ENCODE data around the gene MED27. TPM values are rescaled to one million over a fixed set of nuclear protein-coding genes. Genes with fewer than 3 reads are reported as not detected.

Gene MED27
- total RNA-seq, 1 experiment from 2014 or later: 38.9 TPM

GRCh38 chr9:131862261-131862660 is 217.4 kb downstream of the MED27 start:
- DNase-seq: no peak
- Histone ChIP-seq H3K27me3 (no peaks in the 10 kb centered on the region), H3K9me3 (no peaks in the 10 kb centered on the region), H3K4me3 (no peak overlapping the region), H3K36me3 (no peaks in the 10 kb centered on the region)

GRCh38 chr9:131860430-131860829 is 219.2 kb downstream of the MED27 start:
- H3K9me3 ChIP-seq: no peaks in the 10 kb centered on the region
- no peaks in the 10 kb centered on the region for H3K27me3 ChIP-seq
- H3K4me3 ChIP-seq: no peak overlapping the region
- no peak for DNase-seq
- H3K36me3 ChIP-seq: no peaks in the 10 kb centered on the region

GRCh38 chr9:131858147-131858546 is 221.5 kb downstream of the MED27 start:
- Histone ChIP-seq H3K9me3 (no peaks in the 10 kb centered on the region), H3K4me3 (no peak overlapping the region), H3K36me3 (no peaks in the 10 kb centered on the region), H3K27me3 (no peaks in the 10 kb centered on the region)
- no peak for DNase-seq

GRCh38 chr9:131856105-131856504 is 223.6 kb downstream of the MED27 start:
- Histone ChIP-seq H3K27me3 (no peaks in the 10 kb centered on the region), H3K4me3 (no peak overlapping the region), H3K36me3 (no peaks in the 10 kb centered on the region), H3K9me3 (no peaks in the 10 kb centered on the region)
- DNase-seq: no peak

- no peaks in the 10 kb centered on the region for H3K27me3 ChIP-seq
- no peaks in the 10 kb centered on the region for H3K36me3 ChIP-seq
- no peaks in the 10 kb centered on the region for H3K9me3 ChIP-seq
- H3K4me3 ChIP-seq: no peak overlapping the region
- DNase-seq: no peak
Observed at GRCh38 chr9:131854896-131855613, 224.6 kb downstream of the MED27 start.

- no peaks in the 10 kb centered on the region for H3K36me3 ChIP-seq
- H3K4me3 ChIP-seq: no peak overlapping the region
- H3K9me3 ChIP-seq: no peaks in the 10 kb centered on the region
- H3K27me3 ChIP-seq: no peaks in the 10 kb centered on the region
- DNase-seq: no peak
Observed at GRCh38 chr9:131854334-131854733, 225.3 kb downstream of the MED27 start.

DNA sequence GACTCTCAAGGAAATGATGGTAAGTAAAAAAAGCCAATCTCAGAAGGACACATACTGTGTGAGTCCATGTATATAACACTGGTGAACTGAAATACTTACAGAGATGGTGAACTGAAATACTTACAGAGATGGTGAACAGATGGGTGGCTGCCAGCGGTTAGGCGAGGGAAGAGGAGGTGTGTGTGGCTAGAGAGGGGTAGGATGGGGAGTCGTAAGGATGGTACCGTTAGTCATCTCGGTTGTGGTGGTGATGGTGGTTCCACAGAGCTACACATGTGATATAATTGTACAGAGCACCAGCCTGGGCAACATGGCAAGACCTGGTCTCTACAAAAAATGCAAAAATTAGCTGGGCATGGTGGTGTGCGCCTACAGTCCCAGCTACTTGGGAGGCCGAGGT is 226.2 kb downstream of the MED27 start:
- Histone ChIP-seq H3K9me3 (no peaks in the 10 kb centered on the region), H3K4me3 (no peak overlapping the region), H3K36me3 (no peaks in the 10 kb centered on the region), H3K27me3 (no peaks in the 10 kb centered on the region)
- DNase-seq: no peak

GRCh38 chr9:131851414-131851813 is 228.3 kb downstream of the MED27 start:
- Histone ChIP-seq H3K36me3 (no peaks in the 10 kb centered on the region), H3K9me3 (no peaks in the 10 kb centered on the region), H3K4me3 (no peak overlapping the region), H3K27me3 (no peaks in the 10 kb centered on the region)
- no peak for DNase-seq

GRCh38 chr9:131849391-131849790 is 230.3 kb downstream of the MED27 start:
- Histone ChIP-seq H3K4me3 (no peak overlapping the region), H3K27me3 (no peaks in the 10 kb centered on the region), H3K9me3 (no peaks in the 10 kb centered on the region), H3K36me3 (no peaks in the 10 kb centered on the region)
- no peak for DNase-seq

DNA sequence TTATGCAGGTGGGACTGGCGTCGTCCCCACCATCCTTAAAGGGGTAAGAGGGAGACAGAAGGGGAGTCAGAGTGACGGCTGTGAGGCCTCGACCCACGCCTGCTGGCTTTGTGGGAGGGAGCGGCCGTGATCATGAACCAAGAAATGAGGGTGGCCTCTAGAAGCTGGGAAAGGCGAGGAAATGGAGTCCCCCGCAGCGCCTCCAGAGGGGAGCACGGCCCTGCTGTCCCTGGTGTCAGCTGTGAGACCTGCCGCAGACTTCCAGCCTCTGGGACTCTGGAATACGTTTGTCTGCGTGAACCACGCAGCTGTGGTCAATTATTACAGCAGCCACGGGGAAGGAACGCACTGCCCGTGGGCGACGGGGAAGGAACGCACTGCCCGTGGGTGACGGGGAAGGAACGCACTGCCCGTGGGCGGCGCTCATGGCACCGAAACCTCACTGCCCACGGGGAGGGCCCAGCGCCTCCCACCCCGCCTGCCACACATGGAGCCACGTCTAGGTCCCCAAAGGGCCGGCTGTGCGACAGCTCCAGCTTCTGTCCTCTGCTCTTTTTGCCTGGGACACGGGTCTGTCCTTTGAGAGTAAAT is 231.0 kb downstream of the MED27 start:
- H3K4me3 ChIP-seq: no peak overlapping the region

GRCh38 chr9:131847665-131848354 is 231.9 kb downstream of the MED27 start:
- no peaks in the 10 kb centered on the region for H3K9me3 ChIP-seq
- DNase-seq: no peak
- H3K27me3 ChIP-seq: no peaks in the 10 kb centered on the region
- no peak overlapping the region for H3K4me3 ChIP-seq
- H3K36me3 ChIP-seq: no peaks in the 10 kb centered on the region

More for the DNA sequence above, 231.0 kb downstream of the MED27 start:
- H3K27me3 ChIP-seq: no peaks in the 10 kb centered on the region
- DNase-seq: no peak
- H3K9me3 ChIP-seq: no peaks in the 10 kb centered on the region
- H3K36me3 ChIP-seq: no peaks in the 10 kb centered on the region

DNA sequence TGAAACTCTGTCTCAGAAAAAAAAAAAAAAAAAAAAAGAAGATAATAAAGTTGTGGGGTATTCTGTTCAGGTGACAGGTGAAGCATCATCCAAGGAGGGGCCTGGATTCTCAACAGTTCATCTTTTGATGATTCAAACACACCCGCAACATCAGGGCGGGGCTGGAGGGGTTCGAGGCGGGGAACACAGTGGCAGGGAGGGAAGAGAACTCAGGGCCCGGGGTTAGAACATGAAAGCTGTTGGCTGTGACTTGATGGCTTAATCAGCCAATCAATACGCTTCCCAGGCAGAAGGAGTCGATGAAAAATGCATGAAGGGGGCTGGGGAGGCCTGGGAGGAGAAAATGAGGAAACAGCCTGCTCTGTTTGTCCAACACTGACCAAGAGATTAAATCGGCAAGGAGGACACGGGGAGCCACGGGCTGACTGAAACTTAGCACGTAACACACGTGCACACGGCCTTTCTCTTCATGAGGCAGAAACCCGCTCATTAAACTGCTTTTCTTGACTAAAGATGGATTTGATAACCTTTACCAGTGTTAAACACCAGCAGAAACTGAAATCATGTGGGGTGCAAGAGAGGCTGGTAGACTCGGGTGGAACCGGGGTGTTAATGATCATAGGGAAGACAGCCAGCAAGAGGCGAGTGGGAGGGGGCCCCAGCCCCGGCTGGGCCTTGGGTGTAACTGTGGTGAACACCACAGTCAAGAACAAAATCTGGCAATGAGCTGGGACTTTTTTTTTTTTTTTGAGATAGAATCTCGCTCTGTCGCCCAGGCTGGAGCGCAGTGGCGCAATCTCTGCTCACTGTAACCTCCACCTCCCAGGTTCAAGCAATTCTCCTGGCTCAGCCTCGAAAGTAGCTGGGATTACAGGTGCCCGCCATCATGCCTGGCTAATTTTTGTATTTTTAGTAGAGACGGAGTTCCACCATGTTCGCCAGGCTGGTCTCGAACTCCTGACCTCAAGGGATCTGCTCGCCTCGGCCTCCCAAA is 234.1 kb downstream of the MED27 start:
- Histone ChIP-seq H3K36me3 (no peaks in the 10 kb centered on the region), H3K4me3 (no peak overlapping the region), H3K9me3 (no peaks in the 10 kb centered on the region), H3K27me3 (no peaks in the 10 kb centered on the region)
- DNase-seq: no peak

DNA sequence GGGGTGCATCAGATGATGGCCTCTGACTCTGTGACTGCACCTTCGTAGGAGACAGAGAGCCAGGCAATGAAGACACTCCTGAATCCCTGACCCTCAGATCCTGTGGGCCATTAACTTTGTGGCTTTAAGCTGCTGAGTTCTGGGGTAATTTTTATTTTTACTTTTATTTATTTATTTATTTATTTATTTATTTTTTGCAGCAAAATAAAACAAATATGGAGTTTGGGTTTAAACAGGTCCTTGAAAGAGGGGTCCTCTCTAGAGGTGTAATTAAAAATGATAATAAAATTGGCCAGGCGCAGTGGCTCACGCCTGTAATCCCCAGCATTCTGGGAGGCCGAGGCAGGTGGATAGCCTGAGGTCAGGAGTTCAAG is 234.9 kb downstream of the MED27 start:
- no peaks in the 10 kb centered on the region for H3K36me3 ChIP-seq
- no peaks in the 10 kb centered on the region for H3K9me3 ChIP-seq
- no peak for DNase-seq
- no peaks in the 10 kb centered on the region for H3K27me3 ChIP-seq
- H3K4me3 ChIP-seq: no peak overlapping the region

- no peaks in the 10 kb centered on the region for H3K27me3 ChIP-seq
- no peak for DNase-seq
- no peaks in the 10 kb centered on the region for H3K9me3 ChIP-seq
- H3K36me3 ChIP-seq: no peaks in the 10 kb centered on the region
- H3K4me3 ChIP-seq: no peak overlapping the region
Observed at GRCh38 chr9:131843989-131844744, 235.5 kb downstream of the MED27 start.

DNA sequence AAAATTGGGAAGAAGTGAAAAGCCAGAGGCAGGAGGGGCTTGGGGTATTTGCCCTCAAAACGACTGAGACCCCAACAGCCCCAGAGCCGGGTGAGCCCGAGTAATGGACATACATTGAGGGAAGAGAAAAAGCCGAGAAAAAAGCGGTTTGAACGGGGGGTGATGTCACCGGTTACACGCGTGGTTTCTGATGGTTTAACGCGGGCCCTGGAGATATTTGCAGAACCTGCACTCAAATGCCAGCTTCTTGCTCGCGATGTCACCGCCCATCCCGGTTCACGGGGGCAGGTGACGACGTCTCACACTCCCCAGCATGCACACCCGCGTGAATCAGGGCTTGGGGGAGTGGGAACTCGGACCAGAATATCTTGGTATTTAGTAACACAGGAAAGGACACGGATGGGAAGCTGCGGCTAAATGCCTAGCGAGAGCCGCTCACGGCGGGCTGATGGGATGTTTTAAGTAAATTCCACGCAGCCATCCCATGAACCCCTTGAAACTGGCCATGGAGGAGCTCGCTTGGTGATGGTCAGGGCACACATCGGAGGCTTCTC is 237.8 kb downstream of the MED27 start:
- no peaks in the 10 kb centered on the region for H3K27me3 ChIP-seq
- DNase-seq: no peak
- H3K36me3 ChIP-seq: no peaks in the 10 kb centered on the region
- no peaks in the 10 kb centered on the region for H3K9me3 ChIP-seq
- H3K4me3 ChIP-seq: no peak overlapping the region

Measured in MG63 (cell line).